ENCODE results near the gene TRIM54. TPM values are rescaled to one million over a fixed set of nuclear protein-coding genes. Genes with fewer than 3 reads are reported as not detected.

Gene TRIM54
- total and polyA plus RNA-seq, 2 donors (not counting 3 experiments of a cell fraction or from before 2014, with no cell fraction given) = 0.51 to 1.7 TPM

GRCh38 chr2:27245116-27245515, 37.1 kb upstream of the TRIM54 start:
- ChIA-PET CTCF (interaction anchor here (0.6 to 1.1 kb wide), 4 partner anchors 35 to 58 kb away, joined by 3 to 4 read pairs (median 4); partner anchors contain the start of gene TRIM54), POLR2A (no interaction called here)
- TF ChIP-seq POLR2A (IDR thresholded peaks at IDR 0.05; ENCODE audit: low read depth, low read length) (no peak), FOS (IDR thresholded peaks at IDR 0.05; ENCODE audit: borderline replicate concordance, insufficient read depth, low read length) (no peak), MAX (IDR thresholded peaks at IDR 0.05; ENCODE audit: insufficient read depth, insufficient read length) (no peak)
- Histone ChIP-seq H3K27ac (ENCODE audit: insufficient read depth, low read depth, low read length) (no peak overlapping the region), H3K4me1 (ENCODE audit: control insufficient read depth, extremely low read depth, insufficient read depth, low read length) (peaks cover 11% of the 10 kb centered on the region), H3K9me3 (replicated peaks; ENCODE audit: control insufficient read depth, insufficient read depth, low read length) (no peaks in the 10 kb centered on the region), H4K20me1 (replicated peaks; ENCODE audit: control insufficient read depth, extremely low read depth, insufficient read depth, low read length) (no peaks in the 10 kb centered on the region), H3K27me3 (ENCODE audit: control insufficient read depth in 2 of 2, insufficient read depth in 2 of 2, low read length in 2 of 2) (no peaks in the 10 kb centered on the region), H3K9me1 (replicated peaks; ENCODE audit: control insufficient read depth, extremely low read depth, insufficient read depth, low read length) (no peaks in the 10 kb centered on the region), H2AFZ (ENCODE audit: low read depth, low read length) (no peak overlapping the region), H3K79me2 (ENCODE audit: control insufficient read depth, insufficient read depth, low read length) (no peaks in the 10 kb centered on the region), H3K4me2 (ENCODE audit: insufficient read depth, low read length) (no peak overlapping the region), H3K36me3 (ENCODE audit: control insufficient read depth in 2 of 2, extremely low read depth in 1 of 2, insufficient read depth in 2 of 2, low read length in 2 of 2) (peaks cover 23 to 43% of the 10 kb centered on the region in 2 experiments), H3K4me3 (replicated peaks in 1 of 3; ENCODE audit: insufficient read depth in 1 of 3, low read depth in 1 of 3, low read length in 3 of 3) (no peak overlapping the region), H3K9ac (replicated peaks; ENCODE audit: extremely low read depth, insufficient read depth, low read length) (no peak overlapping the region)
- BruUV-seq (replicated peaks) = no TSS peak
- peak; percentile 31 for FAIRE-seq
- intact Hi-C loops (cut with micrococcal nuclease) = loop anchor here (5.0 kb wide), 1 partner anchor 127 kb away; the partner anchor contains the start of genes EIF2B4 and SNX17
- dilution Hi-C loops (cut with MboI; ENCODE audit: extremely low pct_ligation_motif_present, low sequenced_read_pairs) = no loop called here
- DNase-seq (ENCODE audit: low read depth, low spot score) = no peak

GRCh38 chr2:27245626-27246025, 36.6 kb upstream of the TRIM54 start:
- H3K9me1 ChIP-seq (replicated peaks; ENCODE audit: control insufficient read depth, extremely low read depth, insufficient read depth, low read length) = no peaks in the 10 kb centered on the region
- intact Hi-C loops (cut with micrococcal nuclease) (loop anchor here (5.0 kb wide), 1 partner anchor 127 kb away; the partner anchor contains the start of genes EIF2B4 and SNX17), dilution Hi-C loops (cut with MboI; ENCODE audit: extremely low pct_ligation_motif_present, low sequenced_read_pairs) (no loop called here)
- H3K4me2 ChIP-seq (ENCODE audit: insufficient read depth, low read length) = no peak overlapping the region
- FAIRE-seq = no peak
- H4K20me1 ChIP-seq (replicated peaks; ENCODE audit: control insufficient read depth, extremely low read depth, insufficient read depth, low read length) = no peaks in the 10 kb centered on the region
- H3K36me3 ChIP-seq (ENCODE audit: control insufficient read depth in 2 of 2, extremely low read depth in 1 of 2, insufficient read depth in 2 of 2, low read length in 2 of 2) = peaks cover 19 to 38% of the 10 kb centered on the region in 2 experiments
- H2AFZ ChIP-seq (ENCODE audit: low read depth, low read length) = no peak overlapping the region
- no peak overlapping the region for H3K4me3 ChIP-seq (replicated peaks in 1 of 3; ENCODE audit: insufficient read depth in 1 of 3, low read depth in 1 of 3, low read length in 3 of 3)
- no TSS peak for BruUV-seq (replicated peaks)
- CTCF ChIA-PET = interaction anchor here (0.9 to 4.5 kb wide), 3 partner anchors 34 to 58 kb away, joined by 4 to 33 read pairs (median 4); no protein-coding TSS in a partner anchor
- H3K9me3 ChIP-seq (replicated peaks; ENCODE audit: control insufficient read depth, insufficient read depth, low read length) = no peaks in the 10 kb centered on the region
- no peaks in the 10 kb centered on the region for H3K27me3 ChIP-seq (ENCODE audit: control insufficient read depth in 2 of 2, insufficient read depth in 2 of 2, low read length in 2 of 2)
- H3K9ac ChIP-seq (replicated peaks; ENCODE audit: extremely low read depth, insufficient read depth, low read length) = no peak overlapping the region
- POLR2A ChIA-PET = no interaction called here
- TF ChIP-seq POLR2A (IDR thresholded peaks at IDR 0.05; ENCODE audit: low read depth, low read length) (peak; percentile 25), MAX (IDR thresholded peaks at IDR 0.05; ENCODE audit: insufficient read depth, insufficient read length) (no peak)
- H3K27ac ChIP-seq (ENCODE audit: insufficient read depth, low read depth, low read length) = no peak overlapping the region
- peaks cover 15% of the 10 kb centered on the region for H3K4me1 ChIP-seq (ENCODE audit: control insufficient read depth, extremely low read depth, insufficient read depth, low read length)
- H3K79me2 ChIP-seq (ENCODE audit: control insufficient read depth, insufficient read depth, low read length) = no peaks in the 10 kb centered on the region
- no peak for DNase-seq (ENCODE audit: low read depth, low spot score)
